ENCODE results near the gene UXT.

DNA sequence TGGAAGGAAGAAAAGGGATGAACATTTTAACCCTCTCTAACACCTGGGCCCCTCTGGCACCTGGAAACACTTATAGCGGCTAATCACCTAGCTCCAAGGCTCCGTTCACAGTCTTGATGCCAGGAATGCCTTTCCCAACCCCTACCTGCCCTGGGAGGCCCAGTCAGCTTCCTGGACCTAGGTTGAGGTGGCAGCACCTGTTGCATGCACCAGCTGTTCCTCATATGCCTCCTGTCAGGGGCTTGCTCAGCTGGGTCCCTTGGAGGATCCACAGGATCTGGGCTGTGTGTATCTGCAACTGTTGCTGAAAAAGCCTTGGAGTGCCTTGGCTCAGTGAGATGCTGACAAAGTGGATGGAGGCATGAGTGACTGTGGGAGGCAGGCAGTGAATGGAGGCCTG, 33.6 kb downstream of the UXT start:
- no peak for TF ChIP-seq ZNF274 (IDR thresholded peaks at IDR 0.05; ENCODE audit: low read depth, low read length)
- TF ChIP-seq YY1 (IDR thresholded peaks at IDR 0.05; ENCODE audit: insufficient read depth, insufficient read length) = no peak
- TF ChIP-seq SUZ12 (IDR thresholded peaks at IDR 0.05; ENCODE audit: extremely low read depth, insufficient read depth, insufficient read length) = no peak

All from NT2/D1 (cell line).